Measurements from ENCODE around the gene PDE4D.

PDE4D gene

GRCh38 chr5:59729357-59729756 lies 164.2 kb downstream of the PDE4D start:
- Histone ChIP-seq H3K4me1 (ENCODE audit: insufficient read depth, low read length) (peaks cover 12% of the 10 kb centered on the region; the same call in 1 of the 2 replicates), H3K4me3 (ENCODE audit: low read length) (no peak overlapping the region), H3K36me3 (ENCODE audit: insufficient read depth, low read depth, low read length) (no peaks in the 10 kb centered on the region), H3K9me3 (ENCODE audit: insufficient read depth, low read depth, low read length) (no peaks in the 10 kb centered on the region), H3K27ac (ENCODE audit: low read length) (no peak overlapping the region), H3K9ac (ENCODE audit: low read depth, low read length) (no peak overlapping the region), H3K27me3 (ENCODE audit: insufficient read depth, low read length) (no peaks in the 10 kb centered on the region)

- Histone ChIP-seq H3K27me3 (ENCODE audit: insufficient read depth, low read length) (no peaks in the 10 kb centered on the region), H3K4me3 (ENCODE audit: low read length) (no peak overlapping the region), H3K4me1 (ENCODE audit: insufficient read depth, low read length) (peaks cover 12% of the 10 kb centered on the region; the same call in 1 of the 2 replicates), H3K9me3 (ENCODE audit: insufficient read depth, low read depth, low read length) (no peaks in the 10 kb centered on the region), H3K27ac (ENCODE audit: low read length) (no peak overlapping the region), H3K9ac (ENCODE audit: low read depth, low read length) (no peak overlapping the region), H3K36me3 (ENCODE audit: insufficient read depth, low read depth, low read length) (no peaks in the 10 kb centered on the region)
These were observed 165.2 kb downstream of the PDE4D start for GRCh38 chr5:59728356-59728755.

- peaks cover 9% of the 10 kb centered on the region; the same call in 1 of the 2 replicates for H3K4me1 ChIP-seq (ENCODE audit: insufficient read depth, low read length)
- no peak overlapping the region for H3K4me3 ChIP-seq (ENCODE audit: low read length)
- H3K27ac ChIP-seq (ENCODE audit: low read length): no peak overlapping the region
- H3K9me3 ChIP-seq (ENCODE audit: insufficient read depth, low read depth, low read length): no peaks in the 10 kb centered on the region
- H3K36me3 ChIP-seq (ENCODE audit: insufficient read depth, low read depth, low read length): no peaks in the 10 kb centered on the region
- no peak overlapping the region for H3K9ac ChIP-seq (ENCODE audit: low read depth, low read length)
- no peaks in the 10 kb centered on the region for H3K27me3 ChIP-seq (ENCODE audit: insufficient read depth, low read length)
These were observed 166.3 kb downstream of the PDE4D start for GRCh38 chr5:59727186-59727585.

GRCh38 chr5:59725392-59725767 lies 168.1 kb downstream of the PDE4D start:
- 0 out of 2 replicates have a peak overlapping the region, but pooled peaks have one; percentile 1 for H3K9ac ChIP-seq (ENCODE audit: low read depth, low read length)
- no peak overlapping the region for H3K4me3 ChIP-seq (ENCODE audit: low read length)
- no peak overlapping the region for H3K27ac ChIP-seq (ENCODE audit: low read length)
- no peaks in the 10 kb centered on the region for H3K36me3 ChIP-seq (ENCODE audit: insufficient read depth, low read depth, low read length)
- no peaks in the 10 kb centered on the region for H3K9me3 ChIP-seq (ENCODE audit: insufficient read depth, low read depth, low read length)
- no peaks in the 10 kb centered on the region for H3K27me3 ChIP-seq (ENCODE audit: insufficient read depth, low read length)
- peaks cover 10% of the 10 kb centered on the region; the same call in 1 of the 2 replicates for H3K4me1 ChIP-seq (ENCODE audit: insufficient read depth, low read length)

GRCh38 chr5:59724482-59725391 lies 168.8 kb downstream of the PDE4D start:
- no peaks in the 10 kb centered on the region for H3K36me3 ChIP-seq (ENCODE audit: insufficient read depth, low read depth, low read length)
- peaks cover 10% of the 10 kb centered on the region; the same call in 1 of the 2 replicates for H3K4me1 ChIP-seq (ENCODE audit: insufficient read depth, low read length)
- H3K27ac ChIP-seq (ENCODE audit: low read length): no peak overlapping the region
- H3K27me3 ChIP-seq (ENCODE audit: insufficient read depth, low read length): no peaks in the 10 kb centered on the region
- no peaks in the 10 kb centered on the region for H3K9me3 ChIP-seq (ENCODE audit: insufficient read depth, low read depth, low read length)
- 0 out of 2 replicates have a peak overlapping the region, but pooled peaks have one; percentile 1 for H3K9ac ChIP-seq (ENCODE audit: low read depth, low read length)
- H3K4me3 ChIP-seq (ENCODE audit: low read length): no peak overlapping the region

- Histone ChIP-seq H3K9ac (ENCODE audit: low read depth, low read length) (no peak overlapping the region), H3K27me3 (ENCODE audit: insufficient read depth, low read length) (no peaks in the 10 kb centered on the region), H3K4me3 (ENCODE audit: low read length) (no peak overlapping the region), H3K36me3 (ENCODE audit: insufficient read depth, low read depth, low read length) (no peaks in the 10 kb centered on the region), H3K9me3 (ENCODE audit: insufficient read depth, low read depth, low read length) (no peaks in the 10 kb centered on the region), H3K27ac (ENCODE audit: low read length) (no peak overlapping the region), H3K4me1 (ENCODE audit: insufficient read depth, low read length) (peaks cover 10% of the 10 kb centered on the region; the same call in 1 of the 2 replicates)
These were observed 170.7 kb downstream of the PDE4D start for GRCh38 chr5:59722874-59723273.

GRCh38 chr5:59721741-59722140 lies 171.8 kb downstream of the PDE4D start:
- Histone ChIP-seq H3K9ac (ENCODE audit: low read depth, low read length) (no peak overlapping the region), H3K27ac (ENCODE audit: low read length) (no peak overlapping the region), H3K27me3 (ENCODE audit: insufficient read depth, low read length) (no peaks in the 10 kb centered on the region), H3K36me3 (ENCODE audit: insufficient read depth, low read depth, low read length) (no peaks in the 10 kb centered on the region), H3K4me1 (ENCODE audit: insufficient read depth, low read length) (peaks cover 10% of the 10 kb centered on the region; the same call in 1 of the 2 replicates), H3K4me3 (ENCODE audit: low read length) (no peak overlapping the region), H3K9me3 (ENCODE audit: insufficient read depth, low read depth, low read length) (no peaks in the 10 kb centered on the region)

GRCh38 chr5:59720063-59720462 lies 173.5 kb downstream of the PDE4D start:
- H3K9ac ChIP-seq (ENCODE audit: low read depth, low read length): no peak overlapping the region
- no peak overlapping the region for H3K4me3 ChIP-seq (ENCODE audit: low read length)
- H3K27me3 ChIP-seq (ENCODE audit: insufficient read depth, low read length): no peaks in the 10 kb centered on the region
- no peaks in the 10 kb centered on the region; the same call in 1 of the 2 replicates for H3K9me3 ChIP-seq (ENCODE audit: insufficient read depth, low read depth, low read length)
- no peak overlapping the region for H3K27ac ChIP-seq (ENCODE audit: low read length)
- peaks cover 6% of the 10 kb centered on the region; the same call in 1 of the 2 replicates for H3K4me1 ChIP-seq (ENCODE audit: insufficient read depth, low read length)
- H3K36me3 ChIP-seq (ENCODE audit: insufficient read depth, low read depth, low read length): no peaks in the 10 kb centered on the region

GRCh38 chr5:59716966-59717500 lies 176.5 kb downstream of the PDE4D start:
- H3K4me3 ChIP-seq (ENCODE audit: low read length): no peak overlapping the region
- no peak overlapping the region for H3K27ac ChIP-seq (ENCODE audit: low read length)
- H3K4me1 ChIP-seq (ENCODE audit: insufficient read depth, low read length): peaks cover 3% of the 10 kb centered on the region; the same call in 1 of the 2 replicates
- H3K27me3 ChIP-seq (ENCODE audit: insufficient read depth, low read length): no peaks in the 10 kb centered on the region
- H3K9me3 ChIP-seq (ENCODE audit: insufficient read depth, low read depth, low read length): peaks cover 22% of the 10 kb centered on the region
- peaks cover 12% of the 10 kb centered on the region; the same call in 1 of the 2 replicates for H3K36me3 ChIP-seq (ENCODE audit: insufficient read depth, low read depth, low read length)
- H3K9ac ChIP-seq (ENCODE audit: low read depth, low read length): no peak overlapping the region

GRCh38 chr5:59716029-59716428 lies 177.5 kb downstream of the PDE4D start:
- Histone ChIP-seq H3K4me3 (ENCODE audit: low read length) (no peak overlapping the region), H3K36me3 (ENCODE audit: insufficient read depth, low read depth, low read length) (peaks cover 12% of the 10 kb centered on the region; the same call in 1 of the 2 replicates), H3K27me3 (ENCODE audit: insufficient read depth, low read length) (no peaks in the 10 kb centered on the region), H3K27ac (ENCODE audit: low read length) (no peak overlapping the region), H3K9me3 (ENCODE audit: insufficient read depth, low read depth, low read length) (peaks cover 22% of the 10 kb centered on the region), H3K9ac (ENCODE audit: low read depth, low read length) (no peak overlapping the region), H3K4me1 (ENCODE audit: insufficient read depth, low read length) (peaks cover 13% of the 10 kb centered on the region)

- H3K27ac ChIP-seq (ENCODE audit: low read length): no peak overlapping the region
- H3K36me3 ChIP-seq (ENCODE audit: insufficient read depth, low read depth, low read length): peaks cover 12% of the 10 kb centered on the region; the same call in 1 of the 2 replicates
- H3K4me1 ChIP-seq (ENCODE audit: insufficient read depth, low read length): peaks cover 18% of the 10 kb centered on the region
- no peak overlapping the region for H3K4me3 ChIP-seq (ENCODE audit: low read length)
- peaks cover 22% of the 10 kb centered on the region for H3K9me3 ChIP-seq (ENCODE audit: insufficient read depth, low read depth, low read length)
- no peak overlapping the region for H3K9ac ChIP-seq (ENCODE audit: low read depth, low read length)
- no peaks in the 10 kb centered on the region for H3K27me3 ChIP-seq (ENCODE audit: insufficient read depth, low read length)
These were observed 178.3 kb downstream of the PDE4D start for GRCh38 chr5:59715228-59715627.

GRCh38 chr5:59713498-59713844 lies 180.1 kb downstream of the PDE4D start:
- Histone ChIP-seq H3K36me3 (ENCODE audit: insufficient read depth, low read depth, low read length) (peaks cover 12% of the 10 kb centered on the region; the same call in 1 of the 2 replicates), H3K4me3 (ENCODE audit: low read length) (peak overlapping the region; percentile 23), H3K27ac (ENCODE audit: low read length) (no peak overlapping the region), H3K27me3 (ENCODE audit: insufficient read depth, low read length) (no peaks in the 10 kb centered on the region), H3K9ac (ENCODE audit: low read depth, low read length) (no peak overlapping the region), H3K9me3 (ENCODE audit: insufficient read depth, low read depth, low read length) (peaks cover 22% of the 10 kb centered on the region), H3K4me1 (ENCODE audit: insufficient read depth, low read length) (peaks cover 30% of the 10 kb centered on the region)
